GM18502 (cell line): ENCODE results near the gene TOR1AIP2.
A peak's percentile ranks its signal among the peaks of the same experiment; 100 is the strongest.
"Not testable (repeated sequence)": the region's sequence is repeated elsewhere in the genome, so short reads cannot be mapped to it uniquely, and the experiment has no call there.

ENCODE experiments used
- ATAC-seq: cut with Tn5 transposase; IDR thresholded peaks from one replicate; pipeline ENCODE4 v1.9.1; 2021; ENCODE audit warnings: mild to moderate bottlenecking; ENCODE audit not compliant: unreplicated experiment, poor library complexity

Gene TOR1AIP2

GRCh38 chr1:179876300-179876715 is 1.3 kb downstream of the TOR1AIP2 start:
- no peak for ATAC-seq

GRCh38 chr1:179875596-179876299 is 1.9 kb downstream of the TOR1AIP2 start:
- ATAC-seq, result no peak

- no peak for ATAC-seq
Measured at GRCh38 chr1:179873438-179873851, 4.2 kb downstream of the TOR1AIP2 start.

GRCh38 chr1:179872558-179872957 is 5.0 kb downstream of the TOR1AIP2 start:
- no peak for ATAC-seq

- no peak for ATAC-seq
Measured at GRCh38 chr1:179871940-179872339, 5.7 kb downstream of the TOR1AIP2 start.

GRCh38 chr1:179870870-179871269 is 6.7 kb downstream of the TOR1AIP2 start:
- ATAC-seq, result no peak

GRCh38 chr1:179867493-179868330 is 9.9 kb downstream of the TOR1AIP2 start:
- ATAC-seq, result peak; percentile 89

GRCh38 chr1:179866616-179867015 is 11.0 kb downstream of the TOR1AIP2 start:
- ATAC-seq, result no peak

- no peak for ATAC-seq
Measured at GRCh38 chr1:179865377-179865776, 12.2 kb downstream of the TOR1AIP2 start.

- no peak for ATAC-seq
Measured at GRCh38 chr1:179860652-179861051, 17.0 kb downstream of the TOR1AIP2 start.

- ATAC-seq, result no peak
Measured at GRCh38 chr1:179857009-179857408, 20.6 kb downstream of the TOR1AIP2 start.

GRCh38 chr1:179856296-179856695 is 21.3 kb downstream of the TOR1AIP2 start:
- no peak for ATAC-seq

GRCh38 chr1:179855831-179856230 is 21.8 kb downstream of the TOR1AIP2 start:
- not testable (repeated sequence) for ATAC-seq

- no peak for ATAC-seq
Measured at GRCh38 chr1:179853102-179853501, 24.5 kb downstream of the TOR1AIP2 start.

- ATAC-seq, result no peak
Measured at GRCh38 chr1:179848233-179848632, 29.4 kb downstream of the TOR1AIP2 start.

GRCh38 chr1:179840107-179840506 is 37.5 kb downstream of the TOR1AIP2 start:
- ATAC-seq, result no peak

GRCh38 chr1:179836686-179837445 is 40.7 kb downstream of the TOR1AIP2 start:
- not testable (repeated sequence) for ATAC-seq

- no peak for ATAC-seq
Measured at GRCh38 chr1:179831852-179832699, 45.5 kb downstream of the TOR1AIP2 start.

GRCh38 chr1:179831225-179831624 is 46.4 kb downstream of the TOR1AIP2 start:
- ATAC-seq, result no peak

- ATAC-seq, result no peak
Measured at GRCh38 chr1:179828554-179829110, 49.0 kb downstream of the TOR1AIP2 start.
